SJCRH30 (cell line): Measurements from ENCODE around the gene CUEDC1. TPM values are rescaled to one million over a fixed set of nuclear protein-coding genes. Genes with fewer than 3 reads are reported as not detected.
"Not testable (repeated sequence)": the region's sequence is repeated elsewhere in the genome, so short reads cannot be mapped to it uniquely, and the experiment has no call there.

Source experiments
- DNase-seq, 2 experiments: peaks; one replicate each; pipeline ENCODE4 v3.0.0-alpha.2; 2015 to 2020
- H3K27ac ChIP-seq: fragments of 250-450 bp; sonication (Bioruptor Pico); 2 replicates; pipeline ENCODE4 v1.5.1; 2020; ENCODE audit warnings: mild to moderate bottlenecking, moderate library complexity
- H3K27me3 ChIP-seq: fragments of 250-450 bp; sonication (Bioruptor Pico); 2 replicates; pipeline ENCODE4 v1.5.1; 2020; ENCODE audit warnings: mild to moderate bottlenecking, moderate library complexity
- H3K36me3 ChIP-seq: fragments of 250-450 bp; sonication (Bioruptor Pico); 2 replicates; pipeline ENCODE4 v1.5.1; 2020; ENCODE audit warnings: mild to moderate bottlenecking, moderate library complexity
- H3K4me1 ChIP-seq: fragments of 250-450 bp; sonication (Bioruptor Pico); 2 replicates; pipeline ENCODE4 v1.5.1; 2020; ENCODE audit warnings: mild to moderate bottlenecking, moderate library complexity
- H3K4me3 ChIP-seq: fragments of 250-450 bp; sonication (Bioruptor Pico); 2 replicates; pipeline ENCODE4 v1.5.1; 2020; ENCODE audit warnings: mild to moderate bottlenecking, moderate library complexity
- H3K9me3 ChIP-seq: fragments of 250-450 bp; sonication (Bioruptor Pico); replicated peaks from 2 replicates; pipeline ENCODE4 v1.5.1; 2020; ENCODE audit warnings: mild to moderate bottlenecking, moderate library complexity
- total RNA-seq: library from RNA; depleted of rRNA; stranded (reverse); fragments of >200 nt; shearing (Covaris generic); gene quantifications from 2 replicates; pipeline ENCODE4 v1.2.3, GENCODE V29; 2014

Gene CUEDC1
- total RNA-seq, 1 experiment from 2014 or later = 14.4 TPM

DNA sequence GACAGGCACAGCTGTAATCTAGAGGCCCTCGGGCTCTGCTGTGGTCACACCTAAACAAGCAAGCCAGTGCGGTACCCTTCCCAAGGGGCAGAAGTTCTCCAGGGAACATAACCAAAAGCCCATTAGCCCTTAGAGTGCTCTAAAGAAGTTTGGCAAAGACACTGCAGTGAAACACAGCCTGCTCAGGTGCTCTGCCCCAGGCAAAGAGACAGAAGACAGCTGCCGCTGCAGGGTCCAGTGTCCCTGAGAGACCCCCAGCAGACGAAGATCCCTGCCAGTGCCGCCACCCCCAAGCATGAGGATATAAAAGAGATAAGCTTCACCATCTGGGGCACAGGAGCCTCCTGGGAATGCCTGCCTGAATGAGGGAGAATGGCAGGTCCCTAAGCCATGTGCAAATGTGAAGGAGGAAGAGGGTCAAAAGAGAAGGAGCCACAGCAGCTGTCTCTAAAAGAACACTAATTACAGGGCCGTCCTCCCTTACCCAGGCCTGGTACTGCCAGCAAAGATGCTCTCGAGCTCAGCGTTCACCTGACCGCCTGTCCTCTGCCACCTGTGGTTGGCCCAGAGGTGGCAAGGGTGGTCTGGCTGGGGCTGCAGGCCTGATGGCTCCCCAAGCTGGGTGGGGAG is 29.7 kb downstream of the CUEDC1 start:
- peak; percentile 95 to 98 for DNase-seq
- Histone ChIP-seq H3K27me3 (no peaks in the 10 kb centered on the region), H3K36me3 (no peaks in the 10 kb centered on the region), H3K4me3 (no peak overlapping the region), H3K27ac (peak overlapping the region; percentile 58), H3K9me3 (no peaks in the 10 kb centered on the region), H3K4me1 (peaks cover 47% of the 10 kb centered on the region)

DNA sequence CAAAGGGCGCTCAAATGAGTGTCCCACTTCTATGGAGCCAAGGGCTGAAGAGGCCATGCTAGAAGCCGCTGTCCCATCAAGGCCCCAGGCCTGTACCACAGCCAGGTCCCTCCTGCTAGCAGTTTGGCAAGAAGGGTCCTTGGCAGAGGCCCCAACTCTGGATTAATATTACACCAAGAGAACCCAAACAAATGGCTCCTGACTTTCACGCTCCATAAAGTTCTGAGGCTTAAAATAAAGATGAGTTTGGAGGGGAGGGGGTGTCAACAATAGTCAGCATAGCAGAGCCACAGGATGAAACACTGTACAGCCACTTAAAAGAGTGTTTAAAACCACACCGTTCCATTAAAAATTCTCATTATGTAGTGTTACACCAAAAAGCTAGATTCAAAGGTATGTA is 30.5 kb downstream of the CUEDC1 start:
- no peaks in the 10 kb centered on the region for H3K27me3 ChIP-seq
- H3K36me3 ChIP-seq = no peaks in the 10 kb centered on the region
- H3K4me1 ChIP-seq = peaks cover 55% of the 10 kb centered on the region
- H3K27ac ChIP-seq = peak overlapping the region; percentile 58
- H3K4me3 ChIP-seq = no peak overlapping the region
- H3K9me3 ChIP-seq = no peaks in the 10 kb centered on the region
- DNase-seq = peak; percentile 63 to 76

DNA sequence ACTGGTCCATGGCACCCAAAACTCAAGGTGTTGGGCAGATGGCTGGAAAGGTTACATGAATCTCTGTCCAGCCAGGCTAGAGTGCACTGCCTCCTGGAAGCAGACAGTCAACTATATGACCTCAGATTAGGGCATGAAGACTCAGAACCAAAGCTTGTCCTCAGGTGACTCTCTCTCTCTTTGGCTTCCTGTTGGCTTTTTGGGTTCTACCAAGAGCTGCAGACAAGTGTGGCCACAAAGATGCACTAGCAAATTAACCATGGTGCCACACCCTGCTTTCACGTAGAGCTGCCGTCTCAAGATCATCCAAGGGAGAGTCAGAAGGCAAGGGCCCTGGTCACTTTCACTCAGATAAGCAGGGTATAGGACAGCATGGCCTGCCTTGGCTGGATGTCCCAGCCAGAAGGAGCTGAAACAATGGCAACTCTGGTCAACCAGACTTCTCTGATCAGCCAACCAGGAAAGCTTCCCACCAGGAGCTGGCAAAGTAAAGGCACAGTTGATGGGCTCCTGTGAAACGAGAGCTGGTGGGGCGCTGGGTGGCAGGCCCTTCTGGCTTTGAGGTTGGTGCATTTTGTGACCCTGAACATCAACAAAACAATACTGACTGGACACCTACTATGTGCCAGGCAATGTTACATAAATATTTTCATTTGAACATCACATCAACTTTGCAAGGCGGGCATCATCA is 31.9 kb downstream of the CUEDC1 start:
- no peaks in the 10 kb centered on the region for H3K36me3 ChIP-seq
- no peak for DNase-seq
- peaks cover 59% of the 10 kb centered on the region for H3K4me1 ChIP-seq

DNA sequence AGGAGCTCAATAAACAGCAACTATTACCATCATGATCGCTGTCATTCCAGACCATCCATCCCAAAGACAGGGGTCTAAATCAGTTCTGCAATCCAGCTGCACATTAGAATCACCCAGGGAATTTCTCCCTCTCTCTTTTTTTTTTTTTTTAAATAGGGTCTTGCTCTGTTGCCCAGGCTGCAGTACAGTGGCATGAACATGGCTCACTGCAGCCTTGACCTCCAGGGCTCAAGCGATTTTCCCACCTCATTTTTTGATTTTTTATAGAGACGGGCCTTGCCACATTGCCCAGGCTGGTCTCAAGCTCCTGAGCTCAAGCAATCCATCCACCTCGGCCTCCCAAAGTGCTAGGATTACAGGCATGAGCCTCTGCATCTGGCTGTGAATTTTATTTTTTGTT is 32.5 kb downstream of the CUEDC1 start:
- H3K9me3 ChIP-seq, H3K27me3 ChIP-seq, H3K27ac ChIP-seq, H3K36me3 ChIP-seq, DNase-seq, H3K4me3 ChIP-seq: not testable (repeated sequence)
- peaks cover 61% of the 10 kb centered on the region for H3K4me1 ChIP-seq

More for the DNA sequence above, 31.9 kb downstream of the CUEDC1 start:
- H3K9me3 ChIP-seq = no peaks in the 10 kb centered on the region
- no peaks in the 10 kb centered on the region for H3K27me3 ChIP-seq
- no peak overlapping the region for H3K27ac ChIP-seq
- H3K4me3 ChIP-seq = no peak overlapping the region

DNA sequence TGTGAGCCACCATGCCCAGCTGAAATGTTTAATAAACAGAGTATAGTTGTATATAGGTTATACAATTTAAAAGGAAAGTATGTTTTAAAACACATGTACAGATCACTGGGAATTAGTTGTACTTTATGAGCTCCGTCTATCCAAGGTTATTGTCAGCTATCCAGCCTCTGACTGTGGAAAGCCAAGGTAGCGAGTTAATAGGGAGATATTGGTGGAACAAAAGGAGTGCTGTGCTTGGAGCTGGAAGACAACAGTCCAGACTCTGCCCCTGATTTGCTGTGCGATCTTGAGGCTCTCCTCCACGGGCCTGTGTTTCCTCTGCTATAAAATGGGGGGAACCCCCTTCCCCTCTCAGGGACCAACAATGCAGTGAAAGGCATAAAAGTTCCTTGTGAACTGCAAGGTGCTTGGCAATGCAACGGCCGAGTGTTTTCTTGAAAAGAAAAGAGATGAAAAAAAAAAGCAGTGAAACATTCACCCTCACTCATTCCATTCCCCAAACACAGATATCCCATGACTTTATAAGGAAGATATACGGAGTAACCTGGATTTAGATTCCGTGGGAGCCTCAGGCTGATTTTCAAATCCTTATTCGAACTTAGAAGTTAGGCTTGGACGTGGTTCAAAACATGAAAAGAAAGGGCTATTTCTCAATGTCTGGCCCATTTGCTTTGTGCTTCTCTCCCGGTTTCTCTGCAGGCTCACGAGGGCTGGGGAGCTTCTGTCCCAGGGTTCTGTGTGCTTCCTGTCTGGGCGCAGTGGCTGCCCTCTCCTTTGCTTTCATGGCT is 34.1 kb downstream of the CUEDC1 start:
- Histone ChIP-seq H3K4me3 (no peak overlapping the region), H3K36me3 (no peaks in the 10 kb centered on the region), H3K27me3 (no peaks in the 10 kb centered on the region), H3K9me3 (no peaks in the 10 kb centered on the region), H3K27ac (no peak overlapping the region), H3K4me1 (peaks cover 67% of the 10 kb centered on the region)
- no peak for DNase-seq

DNA sequence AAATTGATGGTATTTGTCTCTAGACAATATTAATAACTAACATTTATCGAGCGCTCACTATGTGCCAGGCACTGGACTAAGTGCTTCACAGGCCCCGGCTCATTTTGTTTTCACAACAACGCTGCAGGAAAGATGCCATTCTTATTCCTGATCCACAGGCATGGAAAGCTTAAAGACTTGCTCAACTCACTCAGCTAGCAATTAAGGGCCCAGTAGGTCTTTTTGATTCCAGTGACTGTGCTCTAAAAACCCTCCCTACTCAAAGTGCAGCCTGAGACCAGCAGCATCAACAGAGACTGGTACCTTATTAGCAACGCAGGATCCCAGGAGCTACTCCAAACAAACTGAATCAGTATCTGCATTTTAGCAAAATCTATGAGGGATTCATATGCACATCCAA is 35.3 kb downstream of the CUEDC1 start:
- Histone ChIP-seq H3K4me1 (peaks cover 63% of the 10 kb centered on the region), H3K9me3 (no peaks in the 10 kb centered on the region), H3K4me3 (no peak overlapping the region), H3K36me3 (no peaks in the 10 kb centered on the region), H3K27me3 (no peaks in the 10 kb centered on the region), H3K27ac (no peak overlapping the region)
- no peak for DNase-seq

DNA sequence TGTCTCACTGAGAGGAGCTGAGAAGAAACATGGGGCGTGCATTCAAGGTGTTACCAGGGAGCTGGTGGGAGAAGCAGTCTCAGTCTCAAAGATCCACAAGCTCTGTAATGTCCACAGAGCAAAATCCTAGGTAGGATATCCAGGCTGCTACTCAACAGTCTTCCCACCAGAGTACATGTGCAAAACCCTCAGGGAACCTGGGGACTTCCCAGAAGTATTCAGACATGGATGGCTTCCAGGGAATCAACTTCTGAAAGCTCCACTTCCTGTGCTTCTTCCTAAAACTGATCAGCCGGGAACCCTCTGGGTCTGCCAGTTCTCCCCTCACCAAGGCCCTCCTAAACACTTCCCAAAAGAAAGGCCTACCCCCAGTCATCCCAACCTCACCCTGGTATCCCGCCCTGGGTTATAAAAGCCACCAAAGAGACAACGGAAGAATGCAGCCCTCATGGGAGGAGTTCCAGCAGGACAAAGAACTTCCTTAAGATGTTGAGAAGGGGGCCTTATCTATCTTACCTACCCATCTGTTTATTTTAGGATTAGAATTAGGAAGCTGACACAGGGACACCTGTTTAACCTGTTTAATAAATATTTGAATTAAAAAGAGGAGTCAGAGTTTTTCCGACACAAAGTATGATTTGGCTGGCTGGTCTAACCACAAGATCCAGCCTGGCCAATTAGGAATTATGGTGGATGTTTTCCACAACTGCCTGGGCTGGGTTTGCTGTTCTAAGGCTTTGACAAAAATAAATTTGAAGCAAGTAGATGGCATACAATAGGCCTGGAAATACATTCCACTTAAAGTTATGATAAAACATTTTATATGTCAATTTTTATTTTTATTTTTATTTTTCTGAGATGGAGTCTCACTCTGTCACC is 37.0 kb downstream of the CUEDC1 start:
- H3K4me3 ChIP-seq = no peak overlapping the region
- H3K27ac ChIP-seq = peak overlapping the region; percentile 55
- peaks cover 53% of the 10 kb centered on the region for H3K4me1 ChIP-seq
- H3K27me3 ChIP-seq = no peaks in the 10 kb centered on the region
- no peaks in the 10 kb centered on the region for H3K9me3 ChIP-seq
- no peaks in the 10 kb centered on the region for H3K36me3 ChIP-seq
- DNase-seq = peak; percentile 44 to 59

DNA sequence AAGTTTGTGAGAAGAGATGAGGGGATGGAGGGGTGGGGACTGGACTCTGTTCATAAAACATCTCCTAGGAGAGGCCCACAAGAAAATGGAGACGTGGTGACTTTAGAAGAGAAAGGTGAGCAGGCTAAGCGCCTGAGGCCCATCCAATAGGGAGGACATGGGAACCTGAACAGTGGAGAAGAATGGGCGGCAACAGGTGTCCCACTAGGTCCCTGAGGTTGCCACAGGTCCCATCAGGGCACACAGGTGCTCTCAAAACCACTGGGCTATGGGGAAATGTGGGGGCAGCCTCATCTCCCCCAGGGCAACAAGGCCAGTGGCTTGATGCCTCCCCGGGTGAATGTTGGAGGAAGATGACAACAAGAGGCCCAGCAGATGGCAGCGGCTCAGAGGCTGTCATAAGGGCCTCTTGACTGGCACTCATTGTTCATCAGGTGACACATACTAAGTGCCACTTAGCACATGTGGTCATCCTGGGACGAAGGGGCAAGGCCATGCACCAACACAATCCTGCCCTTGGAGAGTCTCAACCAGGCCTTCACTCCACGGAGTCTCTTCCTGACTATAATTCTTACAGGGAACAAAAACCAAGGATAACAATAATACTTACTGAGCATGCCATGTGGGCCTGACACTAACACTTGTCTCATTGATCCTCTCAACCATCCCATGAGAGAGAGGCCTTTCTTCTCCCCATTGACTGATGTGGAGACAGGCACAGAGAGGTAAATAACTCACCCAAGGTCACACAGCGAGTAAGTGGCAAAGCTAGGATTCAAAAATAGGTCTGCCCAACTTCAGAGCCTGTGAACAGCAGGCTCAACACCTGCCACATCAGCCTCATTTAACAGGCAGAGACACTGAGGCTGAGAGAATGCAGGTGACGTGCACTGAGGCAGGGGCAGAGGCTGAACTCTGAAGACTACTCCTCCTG is 38.0 kb downstream of the CUEDC1 start:
- DNase-seq = no peak
- peaks cover 58% of the 10 kb centered on the region for H3K4me1 ChIP-seq
- H3K27ac ChIP-seq = no peak overlapping the region
- H3K27me3 ChIP-seq = no peaks in the 10 kb centered on the region
- H3K4me3 ChIP-seq = no peak overlapping the region
- no peaks in the 10 kb centered on the region for H3K9me3 ChIP-seq
- H3K36me3 ChIP-seq = no peaks in the 10 kb centered on the region

DNA sequence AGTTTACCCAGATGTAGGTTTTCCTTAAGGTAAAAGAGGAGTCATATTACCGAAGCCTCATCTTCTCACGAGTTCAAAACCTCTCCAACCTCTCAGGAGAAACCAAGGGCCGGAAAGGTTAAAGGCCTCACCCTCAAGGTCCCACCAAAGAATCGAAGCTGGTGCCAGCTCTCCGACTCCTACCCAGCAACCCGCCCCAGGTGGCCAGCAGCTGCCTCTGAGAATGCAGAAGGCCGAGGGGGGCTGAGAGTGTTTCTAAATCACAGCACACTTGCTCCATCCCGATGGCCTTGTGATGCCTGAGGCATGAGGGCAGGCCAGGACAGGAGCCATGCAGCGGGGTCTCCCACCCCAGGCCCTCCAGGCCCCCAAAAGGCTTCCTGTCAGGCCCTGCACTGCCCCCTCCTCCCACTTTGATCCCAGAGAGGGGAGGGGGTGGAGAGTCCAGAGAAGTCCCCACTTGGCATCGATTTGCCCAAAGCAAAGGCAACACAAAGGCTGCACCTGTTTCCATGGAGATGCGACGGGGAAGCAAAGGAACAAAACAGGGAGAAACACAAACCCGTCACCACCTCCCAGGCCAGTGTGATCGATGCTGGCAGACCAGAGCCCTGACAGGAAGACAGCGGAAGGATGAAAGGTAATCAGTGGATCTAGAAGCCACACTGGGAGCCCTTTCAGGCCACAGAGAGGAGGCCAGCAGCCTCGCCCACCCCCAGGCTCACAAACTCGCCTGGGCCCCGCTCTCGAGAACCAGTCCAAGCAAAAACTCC is 39.0 kb downstream of the CUEDC1 start:
- Histone ChIP-seq H3K4me3 (no peak overlapping the region), H3K4me1 (peaks cover 58% of the 10 kb centered on the region), H3K9me3 (no peaks in the 10 kb centered on the region), H3K27ac (no peak overlapping the region; the same call in 1 of the 2 replicates), H3K36me3 (no peaks in the 10 kb centered on the region), H3K27me3 (no peaks in the 10 kb centered on the region)
- peak; percentile 52 to 62 for DNase-seq

DNA sequence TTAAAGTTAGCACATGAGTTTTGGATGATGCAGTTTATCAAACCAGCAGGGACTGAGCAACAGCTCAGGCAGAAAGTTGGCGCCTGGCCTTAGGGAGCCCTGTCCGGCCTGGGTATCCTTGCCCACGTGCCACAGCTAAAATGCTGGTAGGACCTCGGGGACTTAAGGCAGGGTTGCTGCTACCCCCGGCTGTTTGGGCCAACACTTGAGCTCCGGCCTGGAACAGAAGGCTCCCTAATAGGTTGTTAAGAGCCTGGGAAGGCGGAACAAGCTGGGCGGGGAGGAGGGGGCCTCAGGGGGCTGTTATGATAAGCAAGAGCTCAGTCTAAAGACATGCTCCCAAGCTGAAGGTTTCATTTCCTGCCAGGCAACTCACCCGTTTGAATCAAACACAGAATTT is 39.7 kb downstream of the CUEDC1 start:
- no peaks in the 10 kb centered on the region for H3K36me3 ChIP-seq
- no peaks in the 10 kb centered on the region for H3K9me3 ChIP-seq
- no peaks in the 10 kb centered on the region for H3K27me3 ChIP-seq
- H3K27ac ChIP-seq = no peak overlapping the region
- no peak overlapping the region for H3K4me3 ChIP-seq
- H3K4me1 ChIP-seq = peaks cover 58% of the 10 kb centered on the region
- DNase-seq = no peak

DNA sequence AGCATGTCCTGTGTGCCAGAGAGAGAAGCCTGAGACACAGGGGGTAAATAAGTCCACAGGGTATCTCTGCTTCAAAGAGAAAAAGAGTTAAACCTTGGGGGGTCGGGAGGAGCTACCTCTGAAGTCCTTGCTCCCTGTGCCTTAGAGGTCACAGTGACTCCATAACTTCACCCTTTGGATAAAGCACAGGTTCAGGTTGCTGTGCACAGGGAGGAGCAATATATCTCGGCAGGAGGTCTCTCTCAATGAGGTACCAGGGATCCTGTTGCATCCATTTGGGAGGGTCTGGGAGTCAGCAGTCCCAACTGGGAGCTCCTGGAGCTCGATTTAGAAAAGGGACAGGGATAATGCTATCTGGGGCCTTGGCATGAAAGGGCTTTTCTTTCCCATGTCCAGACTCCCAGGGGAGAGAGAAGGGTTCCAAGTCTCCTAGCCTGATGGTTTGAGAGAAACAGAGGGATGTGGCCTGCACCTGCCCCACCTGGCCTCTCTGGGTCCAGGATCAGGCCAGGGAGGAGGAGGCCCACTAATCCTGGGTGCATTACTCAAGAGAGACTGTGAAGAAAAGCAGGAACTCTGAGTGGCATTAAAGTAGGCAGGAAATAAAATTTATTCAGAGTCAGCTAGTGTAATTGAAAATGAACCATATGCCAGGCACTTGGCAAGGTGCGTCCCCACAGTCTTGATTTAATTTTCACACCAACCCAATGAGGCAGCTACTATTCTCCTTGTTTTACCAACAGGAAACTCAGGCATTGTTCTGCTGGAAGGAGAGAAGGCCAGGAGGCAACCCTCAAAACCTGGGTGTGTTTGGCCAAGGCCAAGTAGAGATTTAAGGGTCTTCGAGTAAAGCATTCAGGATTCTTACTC is 40.7 kb downstream of the CUEDC1 start:
- H3K9me3 ChIP-seq = no peaks in the 10 kb centered on the region
- no peaks in the 10 kb centered on the region for H3K36me3 ChIP-seq
- no peak overlapping the region for H3K4me3 ChIP-seq
- no peaks in the 10 kb centered on the region for H3K27me3 ChIP-seq
- DNase-seq = no peak
- peaks cover 49% of the 10 kb centered on the region for H3K4me1 ChIP-seq
- H3K27ac ChIP-seq = no peak overlapping the region

DNA sequence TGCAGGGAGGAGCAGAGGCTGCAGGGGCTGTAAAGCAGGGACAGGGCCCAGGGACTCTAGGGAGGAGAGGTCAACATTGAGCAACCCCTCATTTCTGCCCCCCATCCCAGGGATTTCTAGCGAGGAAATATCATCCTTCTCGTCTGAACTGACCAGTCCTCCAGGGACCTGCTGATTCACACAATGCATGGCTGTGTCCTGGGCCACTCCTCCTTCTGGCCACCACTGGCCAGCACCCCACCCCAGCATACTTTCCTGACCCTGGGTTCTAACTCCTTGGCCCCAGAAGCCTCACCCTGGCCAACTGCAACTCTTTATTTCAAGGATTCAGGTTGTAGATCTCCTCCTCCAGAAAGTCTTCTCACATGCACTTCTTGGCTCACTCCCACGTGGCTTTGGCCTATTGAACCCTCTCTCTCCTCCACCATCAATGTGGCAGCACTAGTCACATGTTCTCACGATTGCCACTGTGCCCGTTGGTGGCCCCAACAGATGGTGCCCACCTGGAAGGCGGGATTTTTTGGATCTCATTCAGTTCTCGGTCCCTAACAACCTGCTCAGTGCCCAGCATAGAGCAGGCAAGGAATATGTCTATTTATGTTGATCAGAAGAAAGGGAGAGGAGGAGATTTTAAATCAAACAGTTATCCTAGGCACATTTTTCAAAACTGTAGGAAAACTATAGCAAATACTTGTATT is 41.5 kb downstream of the CUEDC1 start:
- no peak for DNase-seq
- no peaks in the 10 kb centered on the region for H3K36me3 ChIP-seq
- no peaks in the 10 kb centered on the region for H3K9me3 ChIP-seq
- no peak overlapping the region for H3K4me3 ChIP-seq
- peaks cover 45% of the 10 kb centered on the region for H3K4me1 ChIP-seq
- no peak overlapping the region for H3K27ac ChIP-seq
- no peaks in the 10 kb centered on the region for H3K27me3 ChIP-seq
